Measurements from ENCODE around the gene NCK2. TPM values are rescaled to one million over a fixed set of nuclear protein-coding genes. Genes with fewer than 3 reads are reported as not detected.

NCK2 gene
- total and polyA plus RNA-seq, 9 of the 15 experiments (the other 6 are each of a cell fraction or from before 2014, with no cell fraction given): 0.90 to 27.9 (median 15.9) TPM

GRCh38 chr2:105893011-105893995 is 148.6 kb downstream of the NCK2 start:
- intact Hi-C loops (cut with micrococcal nuclease): no loop called here
- Histone ChIP-seq H3K4me3 (no peak overlapping the region), H3K4me2 (ENCODE audit: insufficient read depth, low read length) (no peak overlapping the region), H2AFZ (ENCODE audit: low read depth, low read length) (no peak overlapping the region), H3K4me1 (replicated peaks in 1 of 2; ENCODE audit: control insufficient read depth in 2 of 2, insufficient read depth in 2 of 2, low read length in 2 of 2) (peaks cover 0 to 6% of the 10 kb centered on the region in 2 experiments; a peak in 1 of 5 replicates), H3K27me3 (ENCODE audit: control insufficient read depth in 2 of 2, insufficient read depth in 2 of 2, low read length in 2 of 2) (no peaks in the 10 kb centered on the region; a peak in 1 of 5 replicates), H3K9me1 (ENCODE audit: control insufficient read depth, insufficient read depth, low read length) (no peaks in the 10 kb centered on the region), H4K20me1 (replicated peaks; ENCODE audit: control insufficient read depth, insufficient read depth, low read length) (no peaks in the 10 kb centered on the region), H3K27ac (ENCODE audit: extremely low read depth, low read depth, low read length) (no peak overlapping the region), H3K79me2 (ENCODE audit: control insufficient read depth, insufficient read depth, low read length) (no peaks in the 10 kb centered on the region), H3K9ac (ENCODE audit: insufficient read depth in 1 of 2, low read depth in 2 of 2, low read length in 2 of 2) (no peak overlapping the region), H3K9me3 (replicated peaks; ENCODE audit: control insufficient read depth, insufficient read depth, low read depth, low read length) (no peaks in the 10 kb centered on the region; the same call in 1 of the 2 replicates), H3K36me3 (ENCODE audit: control insufficient read depth, insufficient read depth, low read length) (peaks cover 9% of the 10 kb centered on the region; the same call in 1 of the 3 replicates)
- DNase-seq (ENCODE audit: extremely low read depth in 1 of 4, low spot score in 3 of 4) (no peak), ATAC-seq (no peak), FAIRE-seq (no peak)
- POLR2A ChIA-PET: no interaction called here
- CTCF ChIA-PET (ENCODE audit: low intra/inter-chr PET ratio): no interaction called here
- 96% methylated on average over 44 of the region's 51 CpGs for WGBS (ENCODE audit: insufficient coverage, low coverage, missing lambda C conversion rate)
- in situ Hi-C loops (cut with MboI): no loop called here
- BruUV-seq (replicated peaks): TSS peak; percentile 33
- TF ChIP-seq ZNF133 (CRISPR knock-in tag; IDR thresholded peaks at IDR 0.05) (no peak), ZNF282 (CRISPR knock-in tag; IDR thresholded peaks at IDR 0.05) (no peak), NRF1 (conservative IDR thresholded peaks at IDR 0.05 in 1 of 2, IDR thresholded peaks at IDR 0.05 in 1 of 2) (no peak), ZBTB33 (CRISPR knock-in tag; IDR thresholded peaks at IDR 0.05) (no peak), NCOR1 (IDR thresholded peaks at IDR 0.05) (no peak), MAFF (IDR thresholded peaks at IDR 0.05; ENCODE audit: low read length) (no peak), HNRNPUL1 (IDR thresholded peaks at IDR 0.05; ENCODE audit: low read length) (no peak), PATZ1 (CRISPR knock-in tag; IDR thresholded peaks at IDR 0.05; ENCODE audit: borderline replicate concordance) (no peak), CBFA2T3 (IDR thresholded peaks at IDR 0.05) (no peak), ZNF324 (CRISPR knock-in tag; IDR thresholded peaks at IDR 0.05) (no peak), ZNF436 (CRISPR knock-in tag; IDR thresholded peaks at IDR 0.05) (no peak), ZNF23 (CRISPR knock-in tag; IDR thresholded peaks at IDR 0.05) (no peak), RCOR1 (IDR thresholded peaks at IDR 0.05; ENCODE audit: borderline replicate concordance in 1 of 2, low read depth in 2 of 2, low read length in 2 of 2) (no peak), ZSCAN29 (IDR thresholded peaks at IDR 0.05) (no peak)

Measured in K562 (cell line).